Calu3 (cell line): Measurements from ENCODE around the gene ANKS1A. TPM values are rescaled to one million over a fixed set of nuclear protein-coding genes. Genes with fewer than 3 reads are reported as not detected.
"Not testable (repeated sequence)": the region's sequence is repeated elsewhere in the genome, so short reads cannot be mapped to it uniquely, and the experiment has no call there.

Source experiments
- BruUV-seq: library from RNA; stranded (reverse); fragments of 400-500 nt; replicated peaks from 2 replicates; lab custom pipeline; 2021; lab: Mats Ljungman, UMichigan
- CTCF ChIA-PET: fragments of 300-600 bp; sonication (Branson Sonifier 250); formaldehyde crosslinking; loops from one replicate; lab custom pipeline; 2022; ENCODE audit warnings: antibody characterized with exemption; lab: Charles Lee
- DNase-seq: peaks from one replicate; pipeline ENCODE4 v3.0.0; 2022
- H3K27ac Mint-ChIP-seq: one replicate; pipeline ENCODE4 v1.8.0; 2022; ENCODE audit warnings: mixed read lengths; ENCODE audit not compliant: unreplicated experiment
- H3K27me3 Mint-ChIP-seq: one replicate; pipeline ENCODE4 v1.8.0; 2022; ENCODE audit warnings: mixed read lengths; ENCODE audit not compliant: unreplicated experiment
- H3K36me3 Mint-ChIP-seq: one replicate; pipeline ENCODE4 v1.8.0; 2022; ENCODE audit warnings: mild to moderate bottlenecking, moderate library complexity, mixed read lengths; ENCODE audit not compliant: insufficient read depth, unreplicated experiment
- H3K4me1 Mint-ChIP-seq: one replicate; pipeline ENCODE4 v1.8.0; 2022; ENCODE audit warnings: mild to moderate bottlenecking, low read depth, mixed read lengths; ENCODE audit not compliant: unreplicated experiment
- H3K4me3 Mint-ChIP-seq: one replicate; pipeline ENCODE4 v1.8.0; 2022; ENCODE audit warnings: mild to moderate bottlenecking, low read depth, moderate library complexity, mixed read lengths; ENCODE audit not compliant: unreplicated experiment
- H3K9me3 Mint-ChIP-seq: one replicate; pipeline ENCODE4 v1.8.0; 2022; ENCODE audit warnings: low read depth, mixed read lengths; ENCODE audit not compliant: unreplicated experiment
- intact Hi-C: fragments of 100-400 bp; cut with micrococcal nuclease; formaldehyde crosslinking; loops from one replicate; pipeline ENCODE4 v1.10.0; 2022; ENCODE audit not compliant: unreplicated experiment
- total RNA-seq: library from RNA; stranded (reverse); gene quantifications from 2 replicates; pipeline ENCODE4 v1.2.3, GENCODE V29; 2022
- TF ChIP-seq, protein P1 (sequence below): fragments of 200-600 bp; IDR thresholded peaks from one replicate; pipeline ENCODE4 v1.8.0; 2022; ENCODE audit warnings: antibody characterized with exemption; ENCODE audit not compliant: unreplicated experiment

ANKS1A gene
- total RNA-seq, 1 experiment from 2014 or later = 60.3 TPM

DNA sequence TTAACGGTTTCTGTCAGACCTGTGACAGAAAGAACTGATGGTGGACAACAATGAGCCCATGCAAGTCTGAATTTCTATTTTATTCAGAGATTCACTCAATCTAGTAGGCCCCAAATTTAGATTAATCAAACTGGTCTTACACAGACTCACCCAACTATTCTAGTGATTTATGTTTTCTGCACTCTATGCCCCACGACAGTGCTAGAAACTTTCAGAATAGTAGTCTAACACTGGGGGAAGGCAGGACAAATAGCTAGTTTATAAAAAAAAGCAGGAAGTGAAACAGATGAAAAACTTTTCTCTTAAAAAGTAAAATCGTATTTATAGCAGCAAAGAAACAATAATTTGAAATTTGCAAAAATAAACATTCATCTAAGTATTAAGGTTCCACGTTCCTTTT lies 247.1 kb downstream of the ANKS1A start:
- BruUV-seq = no TSS peak

DNA sequence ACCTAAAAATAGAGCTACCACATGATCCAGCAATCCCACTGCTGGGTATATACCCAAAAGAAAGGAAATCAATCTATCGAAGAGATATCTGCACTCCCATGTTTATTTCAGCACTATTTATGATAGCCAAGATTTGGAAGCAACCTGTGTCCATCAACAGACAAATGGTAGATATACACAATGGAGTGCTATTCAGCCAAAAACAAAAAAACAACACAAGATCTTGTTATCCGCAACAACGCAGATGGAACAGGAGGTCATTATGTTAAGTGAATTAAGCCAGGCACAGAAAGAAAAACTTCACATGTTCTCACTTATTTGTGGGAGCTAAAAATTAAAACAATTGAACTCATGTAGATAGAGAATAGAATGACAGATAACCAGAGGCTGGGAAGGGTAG lies 249.1 kb downstream of the ANKS1A start:
- intact Hi-C loops = loop anchor here (2.0 kb wide), 1 partner anchor 41 kb away; no protein-coding TSS in a partner anchor
- H3K36me3 Mint-ChIP-seq, H3K9me3 Mint-ChIP-seq, H3K27ac Mint-ChIP-seq, H3K27me3 Mint-ChIP-seq, H3K4me3 Mint-ChIP-seq, BruUV-seq, DNase-seq: not testable (repeated sequence)
- CTCF ChIA-PET = interaction anchor here (0.5 to 1.4 kb wide), 4 partner anchors 18 to 528 kb away, joined by 3 to 5 read pairs (median 4); no protein-coding TSS in a partner anchor
- H3K4me1 Mint-ChIP-seq = peaks cover 27% of the 10 kb centered on the region

More for the DNA sequence above, 247.1 kb downstream of the ANKS1A start:
- no peaks in the 10 kb centered on the region for H3K36me3 Mint-ChIP-seq
- intact Hi-C loops = no loop called here
- TF ChIP-seq, protein P1, sequence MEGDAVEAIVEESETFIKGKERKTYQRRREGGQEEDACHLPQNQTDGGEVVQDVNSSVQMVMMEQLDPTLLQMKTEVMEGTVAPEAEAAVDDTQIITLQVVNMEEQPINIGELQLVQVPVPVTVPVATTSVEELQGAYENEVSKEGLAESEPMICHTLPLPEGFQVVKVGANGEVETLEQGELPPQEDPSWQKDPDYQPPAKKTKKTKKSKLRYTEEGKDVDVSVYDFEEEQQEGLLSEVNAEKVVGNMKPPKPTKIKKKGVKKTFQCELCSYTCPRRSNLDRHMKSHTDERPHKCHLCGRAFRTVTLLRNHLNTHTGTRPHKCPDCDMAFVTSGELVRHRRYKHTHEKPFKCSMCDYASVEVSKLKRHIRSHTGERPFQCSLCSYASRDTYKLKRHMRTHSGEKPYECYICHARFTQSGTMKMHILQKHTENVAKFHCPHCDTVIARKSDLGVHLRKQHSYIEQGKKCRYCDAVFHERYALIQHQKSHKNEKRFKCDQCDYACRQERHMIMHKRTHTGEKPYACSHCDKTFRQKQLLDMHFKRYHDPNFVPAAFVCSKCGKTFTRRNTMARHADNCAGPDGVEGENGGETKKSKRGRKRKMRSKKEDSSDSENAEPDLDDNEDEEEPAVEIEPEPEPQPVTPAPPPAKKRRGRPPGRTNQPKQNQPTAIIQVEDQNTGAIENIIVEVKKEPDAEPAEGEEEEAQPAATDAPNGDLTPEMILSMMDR = no peak
- CTCF ChIA-PET = no interaction called here
- H3K4me1 Mint-ChIP-seq = peaks cover 8% of the 10 kb centered on the region
- H3K4me3 Mint-ChIP-seq = no peak overlapping the region
- no peak for DNase-seq
- H3K27ac Mint-ChIP-seq = no peak overlapping the region
- H3K27me3 Mint-ChIP-seq = no peaks in the 10 kb centered on the region
- no peaks in the 10 kb centered on the region for H3K9me3 Mint-ChIP-seq

DNA sequence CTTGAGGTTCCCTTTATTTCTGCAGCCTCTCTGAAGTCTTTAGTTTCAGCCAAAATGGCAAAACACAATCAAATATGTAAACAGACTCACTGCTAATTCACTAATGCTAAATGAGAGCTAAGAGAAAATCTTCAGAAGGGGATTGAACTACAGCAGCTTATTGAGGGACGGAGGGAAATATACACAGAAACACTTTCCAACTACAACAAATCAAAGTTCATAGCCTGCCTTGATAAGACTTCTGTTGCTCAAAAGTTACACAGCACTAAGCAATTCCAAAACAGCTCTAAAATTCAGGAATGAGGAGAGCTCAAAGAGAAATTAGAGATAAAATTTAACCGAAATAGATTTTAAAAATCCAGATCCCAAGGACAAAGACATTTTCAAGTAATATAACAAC lies 250.4 kb downstream of the ANKS1A start:
- no peaks in the 10 kb centered on the region for H3K27me3 Mint-ChIP-seq
- CTCF ChIA-PET = interaction anchor here (0.6 to 1.4 kb wide), 15 partner anchors 11 to 714 kb away, joined by 3 to 32 read pairs (median 3); partner anchors contain the start of gene TAF11
- DNase-seq = no peak
- no peak overlapping the region for H3K27ac Mint-ChIP-seq
- TF ChIP-seq, protein P1 = no peak
- BruUV-seq = no TSS peak
- H3K9me3 Mint-ChIP-seq = no peaks in the 10 kb centered on the region
- peaks cover 39% of the 10 kb centered on the region for H3K4me1 Mint-ChIP-seq
- H3K4me3 Mint-ChIP-seq = no peak overlapping the region
- intact Hi-C loops = loop anchor here (2.0 kb wide), 1 partner anchor 43 kb away; no protein-coding TSS in a partner anchor
- no peaks in the 10 kb centered on the region for H3K36me3 Mint-ChIP-seq

DNA sequence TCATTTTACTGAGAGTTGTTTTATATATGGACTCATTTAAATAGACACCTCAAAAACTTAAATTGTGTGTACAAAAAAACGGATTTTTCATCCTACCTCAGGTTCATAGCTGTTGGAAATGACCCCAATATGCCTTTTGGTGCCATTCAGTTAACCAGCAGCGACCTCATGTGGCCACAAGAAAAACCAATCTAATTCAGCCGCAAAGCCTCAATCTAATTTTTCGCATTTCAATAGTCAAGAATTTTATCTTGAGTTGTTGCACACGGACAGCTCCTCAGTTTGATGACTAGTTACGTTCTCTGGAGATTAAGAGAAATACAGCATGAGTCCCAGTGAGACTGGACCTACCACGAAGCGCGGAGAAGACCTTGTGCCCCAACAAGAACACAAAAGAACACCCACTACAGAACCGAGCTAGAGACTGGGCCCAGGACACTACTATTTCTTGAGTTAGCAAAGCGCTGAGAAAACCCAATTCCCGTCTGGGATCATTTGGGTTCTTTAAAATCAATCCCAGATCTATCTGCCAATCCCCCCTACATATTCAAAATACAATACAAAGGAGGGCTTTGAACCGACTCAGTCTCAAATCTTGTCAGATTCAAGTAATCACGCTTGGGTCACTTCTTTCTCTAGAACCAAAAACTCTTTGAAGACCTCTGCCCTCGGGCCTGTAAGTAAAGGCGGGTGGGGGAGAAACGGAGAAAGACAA lies 251.0 kb downstream of the ANKS1A start:
- no TSS peak for BruUV-seq

More for the DNA sequence above, 251.0 kb downstream of the ANKS1A start:
- H3K27me3 Mint-ChIP-seq = no peaks in the 10 kb centered on the region
- no peak overlapping the region for H3K4me3 Mint-ChIP-seq
- H3K4me1 Mint-ChIP-seq = peaks cover 40% of the 10 kb centered on the region
- DNase-seq = peak; percentile 73
- TF ChIP-seq, protein P1 = peak; percentile 88
- no peaks in the 10 kb centered on the region for H3K9me3 Mint-ChIP-seq
- intact Hi-C loops = loop anchor here (1.0 to 10.0 kb wide), 6 partner anchors 43 to 978 kb away; partner anchors contain the start of genes ANKS1A, PACSIN1 and TAF11
- CTCF ChIA-PET = interaction anchor here (0.6 to 1.4 kb wide), 16 partner anchors 12 to 715 kb away, joined by 3 to 32 read pairs (median 3); partner anchors contain the start of gene TAF11
- no peaks in the 10 kb centered on the region for H3K36me3 Mint-ChIP-seq
- H3K27ac Mint-ChIP-seq = no peak overlapping the region
